Esophagus squamous epithelium (tissue), 5 donors: Measurements from ENCODE around the gene NHSL1. TPM values are rescaled to one million over a fixed set of nuclear protein-coding genes. Genes with fewer than 3 reads are reported as not detected.

ENCODE experiments used
- DNase-seq: peaks from one replicate; lab custom pipeline; 2025; lab: John Stamatoyannopoulos, UW
- H3K27ac ChIP-seq, 4 donors: fragments of 200-600 bp; sonication (generic); one replicate each; pipeline ENCODE4 v1.5.1; 2016 to 2019; ENCODE audit warnings: mild to moderate bottlenecking in 1 of 4
- H3K27me3 ChIP-seq, 4 donors: fragments of 200-600 bp; sonication (generic); 1 replicate in 3 of 4; 2 replicates in 1 of 4; pipeline versions ENCODE4 v1.5.1 to v1.6.0; 2017 to 2021; ENCODE audit warnings: antibody characterized with exemption in 1 of 4
- H3K36me3 ChIP-seq, 3 donors: fragments of 200-600 bp; sonication (generic); one replicate each; pipeline ENCODE4 v1.5.1; 2016 to 2019
- H3K4me1 ChIP-seq, 3 donors: fragments of 200-600 bp; sonication (generic); one replicate each; pipeline ENCODE4 v1.5.1; 2017 to 2019
- H3K4me3 ChIP-seq, 4 donors: fragments of 200-600 bp; sonication (generic); 1 replicate in 3 of 4; 2 replicates in 1 of 4; pipeline ENCODE4 v1.5.1; 2016 to 2019; ENCODE audit warnings: mild to moderate bottlenecking in 2 of 4, moderate library complexity in 1 of 4
- H3K9me3 ChIP-seq, 3 donors: fragments of 200-600 bp; sonication (generic); one replicate each; pipeline ENCODE4 v1.5.1; 2016 to 2019
- CTCF ChIP-seq, 6 experiments: fragments of 450-650 bp in 4 of 6; fragments of 200-600 bp in 2 of 6; sonication (generic) in 2 of 6; IDR thresholded peaks; one replicate each; pipeline ENCODE4 v1.5.1; 2016 to 2019; ENCODE audit warnings: antibody characterized with exemption in 6 of 6, mild to moderate bottlenecking in 4 of 6, moderate library complexity in 4 of 6
- POLR2A ChIP-seq, 4 donors: fragments of 450-650 bp; IDR thresholded peaks; one replicate each; pipeline ENCODE4 v1.6.1; 2017; ENCODE audit warnings: antibody characterized with exemption in 4 of 4, mild to moderate bottlenecking in 4 of 4, moderate library complexity in 3 of 4
- WGBS, 2 donors: methylation state at CpG; one replicate each; pipeline ENCODE4 v1.1.5; 2018; 5-methylcytosine and 5-hydroxymethylcytosine counted together
- intact Hi-C: fragments of 100-400 bp; cut with DNase I; formaldehyde crosslinking; loops from one replicate; pipeline ENCODE4 v1.15.0; 2022
- total RNA-seq, 4 donors: library from RNA; depleted of rRNA; stranded (reverse); fragments of >200 nt; gene quantifications; one replicate each; pipeline ENCODE4 v1.1.0, GENCODE V29; 2016
- donor health status: DM: yes; HTN: yes; CAD: no.

The NHSL1 gene
- total RNA-seq = 10 to 100 TPM; 13.1 to 58.2 (median 32.0) TPM

GRCh38 chr6:138499303-138500018 lies at the start of gene NHSL1:
Gene NHSL1, minus strand, starts transcription at chr6:138499494. Its CDS starts 204 bp downstream, at chr6:138499290.
- TF ChIP-seq CTCF (IDR thresholded peaks at IDR 0.05) = no peak
- TF ChIP-seq POLR2A (IDR thresholded peaks at IDR 0.05) = no peak
- 40 to 42% methylated on average over 8 of the region's 8 CpGs for WGBS, 2 donors
- H3K4me1 ChIP-seq = peaks cover 5 to 37% (median 6%) of the 10 kb centered on the region in 3 donors
- H3K4me3 ChIP-seq = peak within 1 kb of the TSS in 1 of 4 donors; percentile 30
- H3K27me3 ChIP-seq = no peaks in the 10 kb centered on the region
- H3K36me3 ChIP-seq = no peaks in the 10 kb centered on the region
- H3K9me3 ChIP-seq = no peaks in the 10 kb centered on the region
- intact Hi-C loops = no loop called here
- no peak within 1 kb of the TSS for H3K27ac ChIP-seq
- DNase-seq = no peak

- no peak for TF ChIP-seq POLR2A (IDR thresholded peaks at IDR 0.05)
- no peak for TF ChIP-seq CTCF (IDR thresholded peaks at IDR 0.05)
- Histone ChIP-seq H3K27me3 (no peaks in the 10 kb centered on the region), H3K4me1 (peaks cover 0 to 12% (median 4%) of the 10 kb centered on the region in 3 donors), H3K4me3 (no peak overlapping the region), H3K9me3 (no peaks in the 10 kb centered on the region), H3K27ac (no peak overlapping the region), H3K36me3 (no peaks in the 10 kb centered on the region)
- intact Hi-C loops = no loop called here
- no peak for DNase-seq
- 37 to 42% methylated on average over 5 of the region's 5 CpGs for WGBS, 2 donors
These were observed 47.5 kb upstream of the NHSL1 start for GRCh38 chr6:138546733-138547185.

- intact Hi-C loops = no loop called here
- Histone ChIP-seq H3K4me3 (peak overlapping the region in 3 of 4 donors; percentile 4 to 49 (median 15)), H3K27ac (peak overlapping the region in 3 of 4 donors; percentile 31 to 57 (median 43)), H3K36me3 (no peaks in the 10 kb centered on the region), H3K27me3 (no peaks in the 10 kb centered on the region), H3K4me1 (peaks cover 0 to 24% (median 6%) of the 10 kb centered on the region in 3 donors), H3K9me3 (no peaks in the 10 kb centered on the region)
- TF ChIP-seq POLR2A (IDR thresholded peaks at IDR 0.05) (no peak), CTCF (IDR thresholded peaks at IDR 0.05) (no peak)
- WGBS, 2 donors = 38 to 54% methylated on average over 2 to 6 of the region's 6 CpGs
- DNase-seq = no peak
These were observed 46.3 kb upstream of the NHSL1 start for GRCh38 chr6:138545621-138545980.

- no peaks in the 10 kb centered on the region for H3K36me3 ChIP-seq
- no peaks in the 10 kb centered on the region for H3K27me3 ChIP-seq
- intact Hi-C loops = no loop called here
- no peak for DNase-seq
- WGBS, 2 donors = 73 to 78% methylated on average over 3 of the region's 3 CpGs
- no peak overlapping the region for H3K27ac ChIP-seq
- H3K9me3 ChIP-seq = no peaks in the 10 kb centered on the region
- peaks cover 0 to 33% (median 6%) of the 10 kb centered on the region in 3 donors for H3K4me1 ChIP-seq
- no peak overlapping the region for H3K4me3 ChIP-seq
- no peak for TF ChIP-seq POLR2A (IDR thresholded peaks at IDR 0.05)
- TF ChIP-seq CTCF (IDR thresholded peaks at IDR 0.05) = no peak
These were observed 45.2 kb upstream of the NHSL1 start for GRCh38 chr6:138544501-138544900.

GRCh38 chr6:138543657-138544056 lies 44.4 kb upstream of the NHSL1 start:
- DNase-seq = no peak
- no peaks in the 10 kb centered on the region for H3K36me3 ChIP-seq
- peaks cover 0 to 33% (median 6%) of the 10 kb centered on the region in 3 donors for H3K4me1 ChIP-seq
- no peak overlapping the region for H3K4me3 ChIP-seq
- TF ChIP-seq CTCF (IDR thresholded peaks at IDR 0.05) (no peak), POLR2A (IDR thresholded peaks at IDR 0.05) (no peak)
- H3K27ac ChIP-seq = peak overlapping the region in 1 of 4 donors; percentile 3
- intact Hi-C loops = no loop called here
- no peaks in the 10 kb centered on the region for H3K9me3 ChIP-seq
- H3K27me3 ChIP-seq = no peaks in the 10 kb centered on the region
- WGBS, 2 donors = 71 to 75% methylated on average over 4 of the region's 4 CpGs
